ENCODE data around the gene INHA.

Gene INHA

GRCh38 chr2:219552382-219553167, 19.5 kb upstream of the INHA start:
- H3K4me1 ChIP-seq (ENCODE audit: insufficient read depth, low read length) = no peaks in the 10 kb centered on the region
- H3K27ac ChIP-seq (ENCODE audit: low read length) = no peak overlapping the region
- no peaks in the 10 kb centered on the region for H3K9me3 ChIP-seq (ENCODE audit: insufficient read depth, low read length, severe bottlenecking)
- H3K36me3 ChIP-seq (ENCODE audit: insufficient read depth, low read length) = no peaks in the 10 kb centered on the region
- DNase-seq (no peak), ATAC-seq (ENCODE audit: insufficient read depth, low read depth) (no peak)
- H3K27me3 ChIP-seq (ENCODE audit: insufficient read depth, low read length, poor library complexity) = no peaks in the 10 kb centered on the region
- H2AFZ ChIP-seq (ENCODE audit: low read depth, low read length) = no peak overlapping the region
- no peak overlapping the region for H3K4me2 ChIP-seq (ENCODE audit: insufficient read depth, low read length)
- H3K4me3 ChIP-seq (ENCODE audit: low read depth in 1 of 2, low read length in 2 of 2) = no peak overlapping the region
- H3K9ac ChIP-seq (ENCODE audit: low read depth, low read length) = no peak overlapping the region
- TF ChIP-seq EZH2 (IDR thresholded peaks at IDR 0.05; ENCODE audit: borderline replicate concordance, low read depth, low read length, severe bottlenecking) (no peak), CTCF (IDR thresholded peaks at IDR 0.05; ENCODE audit: borderline replicate concordance, extremely low read depth, low read length, poor library complexity, severe bottlenecking) (no peak)
- no peaks in the 10 kb centered on the region for H4K20me1 ChIP-seq (ENCODE audit: insufficient read depth, low read length)
- no peaks in the 10 kb centered on the region for H3K79me2 ChIP-seq (ENCODE audit: insufficient read depth, low read length)

DNA sequence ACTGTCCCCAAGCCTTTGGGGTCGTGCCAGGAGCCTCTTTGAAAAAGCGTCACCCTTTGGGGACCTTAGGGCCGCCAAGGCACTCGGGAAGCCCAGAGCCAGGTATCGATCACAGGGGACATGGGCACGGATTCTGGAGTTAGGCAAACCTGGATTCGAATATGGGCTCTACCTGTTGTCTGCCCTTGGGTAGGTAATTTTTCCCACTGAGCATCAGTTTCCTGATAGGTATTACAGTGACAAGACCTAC, 19.0 kb upstream of the INHA start:
- no peaks in the 10 kb centered on the region for H3K9me3 ChIP-seq (ENCODE audit: insufficient read depth, low read length, severe bottlenecking)
- no peak overlapping the region for H3K4me2 ChIP-seq (ENCODE audit: insufficient read depth, low read length)
- no peaks in the 10 kb centered on the region for H3K36me3 ChIP-seq (ENCODE audit: insufficient read depth, low read length)
- H4K20me1 ChIP-seq (ENCODE audit: insufficient read depth, low read length) = no peaks in the 10 kb centered on the region
- H3K9ac ChIP-seq (ENCODE audit: low read depth, low read length) = no peak overlapping the region
- no peaks in the 10 kb centered on the region for H3K4me1 ChIP-seq (ENCODE audit: insufficient read depth, low read length)
- H3K27me3 ChIP-seq (ENCODE audit: insufficient read depth, low read length, poor library complexity) = no peaks in the 10 kb centered on the region
- no peak for TF ChIP-seq EZH2 (IDR thresholded peaks at IDR 0.05; ENCODE audit: borderline replicate concordance, low read depth, low read length, severe bottlenecking)
- TF ChIP-seq CTCF (IDR thresholded peaks at IDR 0.05; ENCODE audit: borderline replicate concordance, extremely low read depth, low read length, poor library complexity, severe bottlenecking) = no peak
- no peak overlapping the region for H2AFZ ChIP-seq (ENCODE audit: low read depth, low read length)
- ATAC-seq (ENCODE audit: insufficient read depth, low read depth) (no peak), DNase-seq (no peak)
- H3K27ac ChIP-seq (ENCODE audit: low read length) = no peak overlapping the region
- H3K4me3 ChIP-seq (ENCODE audit: low read depth in 1 of 2, low read length in 2 of 2) = no peak overlapping the region
- H3K79me2 ChIP-seq (ENCODE audit: insufficient read depth, low read length) = no peaks in the 10 kb centered on the region

- Histone ChIP-seq H3K9ac (ENCODE audit: low read depth, low read length) (no peak overlapping the region), H3K4me2 (ENCODE audit: insufficient read depth, low read length) (no peak overlapping the region), H3K4me3 (ENCODE audit: low read depth in 1 of 2, low read length in 2 of 2) (no peak overlapping the region), H4K20me1 (ENCODE audit: insufficient read depth, low read length) (no peaks in the 10 kb centered on the region), H3K27me3 (ENCODE audit: insufficient read depth, low read length, poor library complexity) (no peaks in the 10 kb centered on the region), H3K4me1 (ENCODE audit: insufficient read depth, low read length) (no peaks in the 10 kb centered on the region), H2AFZ (ENCODE audit: low read depth, low read length) (no peak overlapping the region), H3K27ac (ENCODE audit: low read length) (no peak overlapping the region), H3K36me3 (ENCODE audit: insufficient read depth, low read length) (no peaks in the 10 kb centered on the region), H3K9me3 (ENCODE audit: insufficient read depth, low read length, severe bottlenecking) (no peaks in the 10 kb centered on the region), H3K79me2 (ENCODE audit: insufficient read depth, low read length) (no peaks in the 10 kb centered on the region)
- TF ChIP-seq EZH2 (IDR thresholded peaks at IDR 0.05; ENCODE audit: borderline replicate concordance, low read depth, low read length, severe bottlenecking) (no peak), CTCF (IDR thresholded peaks at IDR 0.05; ENCODE audit: borderline replicate concordance, extremely low read depth, low read length, poor library complexity, severe bottlenecking) (no peak)
- ATAC-seq (ENCODE audit: insufficient read depth, low read depth) = no peak
- DNase-seq = no peak
Observed at GRCh38 chr2:219553463-219553963, 18.6 kb upstream of the INHA start.

Data from DND-41 (cell line).